Small intestine (tissue), 7 donors: Measurements from ENCODE around the gene MYL9. TPM values are rescaled to one million over a fixed set of nuclear protein-coding genes. Genes with fewer than 3 reads are reported as not detected.

Experiments used
- DNase-seq, 2 donors: peaks; one replicate each; pipeline versions ENCODE4 v3.0.0 to v3.0.0-alpha.2; 2013
- FAIRE-seq: peaks from 2 replicates; lab custom pipeline; 2012; peaks lifted over from hg19 to GRCh38; lab: Jason Lieb, UNC
- H3K27ac ChIP-seq, 3 donors: one replicate each; pipeline ENCODE4 v1.5.1; 2013; ENCODE audit warnings: low read length in 2 of 3, mild to moderate bottlenecking in 2 of 3, control low read depth in 1 of 3, inconsistent platforms in 1 of 3, low read depth in 1 of 3, moderate library complexity in 1 of 3
- H3K27me3 ChIP-seq, 3 donors: one replicate each; pipeline ENCODE4 v1.6.1; 2013; ENCODE audit warnings: low read length in 3 of 3, inconsistent platforms in 1 of 3; ENCODE audit not compliant: control insufficient read depth in 3 of 3, insufficient read depth in 3 of 3
- H3K36me3 ChIP-seq, 3 donors: one replicate each; pipeline ENCODE4 v1.6.1; 2013; ENCODE audit warnings: low read length in 3 of 3, inconsistent platforms in 1 of 3, low read depth in 1 of 3, mild to moderate bottlenecking in 1 of 3, moderate library complexity in 1 of 3; ENCODE audit not compliant: control insufficient read depth in 3 of 3, insufficient read depth in 2 of 3
- H3K4me1 ChIP-seq, 3 donors: one replicate each; pipeline ENCODE4 v1.6.1; 2013; ENCODE audit warnings: low read length in 2 of 3, inconsistent platforms in 1 of 3, low read depth in 1 of 3, mild to moderate bottlenecking in 1 of 3, moderate library complexity in 1 of 3; ENCODE audit not compliant: control insufficient read depth in 3 of 3, insufficient read depth in 2 of 3
- H3K4me3 ChIP-seq, 3 donors: one replicate each; pipeline ENCODE4 v1.5.1; 2013; ENCODE audit warnings: low read length in 3 of 3, control low read depth in 1 of 3, inconsistent platforms in 1 of 3, low read depth in 1 of 3, mild to moderate bottlenecking in 1 of 3, moderate library complexity in 1 of 3
- H3K9me3 ChIP-seq, 2 donors: one replicate each; pipeline ENCODE4 v1.6.1; 2013; ENCODE audit warnings: low read depth in 1 of 2, low read length in 1 of 2; ENCODE audit not compliant: control insufficient read depth in 2 of 2, insufficient read depth in 1 of 2
- WGBS, 3 donors: extraction: QIAGEN DNeasy Blood & Tissue Kit; methylation state at CpG; one replicate each; pipeline ENCODE4 v1.1.7; 2013; 5-methylcytosine and 5-hydroxymethylcytosine counted together
- polyA plus RNA-seq, 4 donors: library from polyadenylated mRNA; stranded (reverse) in 3 of 4; unstranded in 1 of 4; fragments of 200-250 nt in 3 of 4; fragments of 120-200 nt in 1 of 4; gene quantifications; one replicate each; pipeline versions ENCODE4 v1.2.1 to v1.2.3, GENCODE V29; 2013
- donor health status: healthy with polysubstance abuse.
- donor health status: control.
- donor health status: control.
- donor health status: Bipolar disorder and iron deficiency.
- donor health status: healthy.

MYL9 gene
- polyA plus RNA-seq, 4 donors, result 7.4 to 279 (median 62.9) TPM

DNA sequence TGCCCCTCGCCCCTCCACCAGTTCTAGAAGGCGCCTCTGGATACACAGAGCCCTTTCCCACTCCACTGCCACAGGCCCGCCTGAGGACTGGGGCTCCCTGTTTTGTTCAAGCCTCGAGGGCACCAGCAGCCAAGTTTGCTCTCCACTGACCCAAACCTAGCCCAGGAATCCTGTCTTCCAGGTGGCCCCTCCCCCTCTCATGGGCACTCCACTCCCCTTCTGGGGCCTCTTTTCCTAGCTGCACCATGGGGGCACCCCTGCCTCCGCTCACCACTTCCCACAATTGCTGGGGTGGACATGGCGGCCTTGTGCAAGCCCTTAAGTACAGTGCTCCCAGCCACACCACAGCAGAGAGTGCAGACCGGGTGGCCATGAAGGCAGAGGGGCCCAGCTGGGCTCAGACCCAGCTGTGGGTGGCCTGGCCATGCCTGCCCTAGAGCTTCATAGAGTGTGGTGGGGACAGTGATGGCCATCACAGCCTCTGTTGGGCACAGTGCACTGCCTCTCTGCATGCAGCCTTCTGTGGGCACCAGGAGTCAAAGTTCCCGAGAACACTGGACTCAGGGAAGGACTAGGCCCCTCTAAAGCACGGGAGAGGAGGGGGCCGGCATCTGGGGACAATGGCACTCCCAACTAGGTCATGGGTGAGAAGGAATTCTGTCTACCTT, 1.3 kb downstream of the MYL9 start:
- Histone ChIP-seq H3K4me3 (peak overlapping the region in 2 of 3 donors; percentile 8 to 83), H3K27me3 (peaks cover 0 to 4% (median 0%) of the 10 kb centered on the region in 3 donors), H3K36me3 (peaks cover 0 to 49% (median 0%) of the 10 kb centered on the region in 3 donors), H3K27ac (peak overlapping the region in 2 of 3 donors; percentile 50 to 98), H3K4me1 (peaks cover 0 to 33% (median 3%) of the 10 kb centered on the region in 3 donors), H3K9me3 (no peaks in the 10 kb centered on the region)
- 79 to 80% (median 80%) methylated on average over 10 of the region's 10 CpGs for WGBS, 3 donors
- DNase-seq (no peak), FAIRE-seq (no peak)

DNA sequence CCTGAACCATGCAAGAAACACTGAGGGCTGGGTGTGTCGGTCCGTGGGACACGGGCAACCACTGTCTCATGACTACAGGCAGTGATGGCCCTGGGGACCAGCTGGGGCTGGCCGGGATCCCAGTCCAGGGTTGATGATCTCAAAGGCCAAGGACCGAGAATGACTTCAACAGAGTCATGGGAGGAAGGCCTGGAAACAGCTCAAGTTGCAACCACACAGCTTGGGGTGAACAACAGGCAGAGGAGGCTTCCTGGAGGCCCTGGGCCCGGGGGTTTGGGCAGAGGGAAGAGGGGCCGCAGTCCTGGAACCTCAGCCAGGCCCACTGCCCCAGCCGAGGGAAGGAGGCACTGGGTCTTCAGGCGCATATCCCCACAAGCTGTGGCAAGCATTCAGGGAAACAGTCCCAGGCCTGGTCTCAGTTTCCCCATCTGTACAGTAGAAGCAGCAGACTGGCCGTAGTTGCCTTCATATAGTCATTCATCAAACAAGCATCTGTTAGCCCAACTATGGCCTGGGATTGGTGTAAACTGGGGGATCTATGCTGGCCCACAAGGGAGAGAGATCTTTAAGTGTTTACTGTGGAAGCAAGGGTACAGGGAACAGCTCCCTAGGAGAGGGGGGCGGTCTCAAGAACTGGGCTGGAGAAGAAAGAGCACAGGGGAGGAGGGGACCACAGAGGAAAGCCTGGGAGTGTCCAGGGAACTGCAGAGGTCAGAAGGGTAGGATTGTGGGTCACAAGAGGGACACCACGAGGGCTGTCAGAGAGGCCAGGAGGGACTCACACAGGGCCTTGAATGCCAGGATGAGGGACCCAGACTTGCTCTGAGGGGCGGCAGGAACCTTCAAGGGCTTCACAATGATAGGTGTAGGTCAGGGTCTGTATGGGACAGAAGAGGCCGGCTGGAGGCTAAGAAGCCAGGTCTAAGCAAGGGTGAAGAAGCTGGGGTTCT, 2.1 kb downstream of the MYL9 start:
- Histone ChIP-seq H3K27ac (peak overlapping the region in 2 of 3 donors; percentile 22 to 98), H3K9me3 (no peaks in the 10 kb centered on the region), H3K4me1 (peaks cover 0 to 33% (median 3%) of the 10 kb centered on the region in 3 donors), H3K27me3 (peaks cover 0 to 4% (median 0%) of the 10 kb centered on the region in 3 donors), H3K36me3 (peaks cover 0 to 57% (median 0%) of the 10 kb centered on the region in 3 donors), H3K4me3 (peak overlapping the region in 1 of 3 donors; percentile 83)
- no peak for FAIRE-seq
- 56 to 67% (median 58%) methylated on average over 14 of the region's 14 CpGs for WGBS, 3 donors
- DNase-seq, result peak; percentile 78 to 87

DNA sequence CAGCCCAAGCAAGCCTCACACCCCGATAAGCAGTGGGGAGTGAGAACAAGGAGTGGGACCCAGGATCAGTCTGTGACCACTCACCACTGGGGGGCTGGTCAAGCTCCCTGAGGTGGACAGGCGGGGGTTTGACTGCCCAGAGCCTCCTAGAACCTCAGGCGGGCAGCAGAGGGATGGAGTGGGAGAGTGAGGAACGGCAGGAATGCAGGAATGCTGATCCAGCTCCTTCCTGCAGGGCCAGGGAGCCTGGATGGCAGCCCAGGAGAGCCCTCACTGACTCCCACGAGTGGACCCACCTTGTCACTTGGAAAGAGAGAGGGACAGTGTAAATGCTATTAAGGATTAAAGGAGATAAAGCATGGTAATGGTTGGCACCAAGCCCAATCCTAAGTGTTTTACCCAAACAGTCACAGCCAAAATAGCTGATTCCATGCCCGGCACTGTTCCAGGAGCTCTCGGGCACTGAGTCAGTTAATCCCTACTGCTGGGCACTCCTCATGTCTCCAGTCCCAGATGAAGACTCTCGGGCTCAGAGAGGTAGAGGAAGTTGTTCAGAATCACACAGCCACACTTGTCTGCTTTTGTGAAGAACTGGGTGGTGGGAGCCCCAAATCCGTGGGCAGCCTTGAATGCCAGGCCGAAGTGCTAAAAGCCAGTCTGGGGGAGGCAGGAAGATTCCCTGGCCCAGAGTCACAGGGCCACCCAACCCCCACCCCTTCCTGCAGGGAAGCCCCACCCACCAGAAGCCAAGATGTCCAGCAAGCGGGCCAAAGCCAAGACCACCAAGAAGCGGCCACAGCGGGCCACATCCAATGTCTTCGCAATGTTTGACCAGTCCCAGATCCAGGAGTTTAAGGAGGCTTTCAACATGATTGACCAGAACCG, 3.1 kb downstream of the MYL9 start:
- H3K4me3 ChIP-seq, result peak overlapping the region in 1 of 3 donors; percentile 83
- peaks cover 0 to 4% (median 0%) of the 10 kb centered on the region in 3 donors for H3K27me3 ChIP-seq
- 74 to 85% (median 81%) methylated on average over 15 of the region's 15 CpGs for whole genome bisulfite sequencing, 3 donors
- H3K4me1 ChIP-seq, result peaks cover 0 to 33% (median 3%) of the 10 kb centered on the region in 3 donors
- H3K27ac ChIP-seq, result peak overlapping the region in 2 of 3 donors; percentile 13 to 98
- peaks cover 0 to 65% (median 0%) of the 10 kb centered on the region in 3 donors for H3K36me3 ChIP-seq
- FAIRE-seq, result no peak
- no peaks in the 10 kb centered on the region for H3K9me3 ChIP-seq
- no peak for DNase-seq

DNA sequence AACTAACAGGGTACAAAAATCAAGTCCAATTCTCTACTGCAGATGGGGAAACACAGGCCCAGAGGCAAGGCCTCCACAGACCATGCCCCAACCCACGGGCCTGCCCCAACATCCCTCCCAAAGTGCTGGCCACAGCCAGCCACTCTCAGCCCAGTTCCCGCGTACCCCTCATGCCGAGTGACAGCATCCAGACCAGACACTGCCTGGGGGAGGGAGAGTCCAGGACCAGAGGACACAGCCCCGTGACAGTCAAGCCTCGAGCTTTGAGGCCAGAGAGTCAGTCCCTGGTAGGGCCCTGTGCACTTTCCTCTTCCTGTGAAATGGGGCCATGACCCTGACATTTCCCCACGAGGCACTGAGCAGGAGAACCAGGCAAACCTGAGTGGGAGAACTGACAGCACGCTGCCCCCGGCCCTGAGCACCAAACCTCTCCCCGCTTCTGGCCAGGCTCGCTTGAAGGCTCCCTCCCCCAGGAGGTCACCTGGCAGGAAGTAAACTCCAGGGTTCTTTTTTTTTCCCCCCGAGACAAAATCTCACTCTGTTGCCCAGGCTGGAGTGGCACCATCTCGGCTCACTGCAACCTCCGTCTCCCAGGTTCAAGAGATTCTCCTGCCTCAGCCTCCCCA, 4.9 kb downstream of the MYL9 start:
- Histone ChIP-seq H3K27ac (no peak overlapping the region), H3K4me3 (no peak overlapping the region), H3K4me1 (peaks cover 0 to 24% (median 3%) of the 10 kb centered on the region in 3 donors), H3K9me3 (no peaks in the 10 kb centered on the region), H3K27me3 (no peaks in the 10 kb centered on the region), H3K36me3 (peaks cover 0 to 73% (median 0%) of the 10 kb centered on the region in 3 donors)
- no peak for DNase-seq
- WGBS, 3 donors, result 77 to 84% (median 82%) methylated on average over 14 of the region's 14 CpGs
- no peak for FAIRE-seq

DNA sequence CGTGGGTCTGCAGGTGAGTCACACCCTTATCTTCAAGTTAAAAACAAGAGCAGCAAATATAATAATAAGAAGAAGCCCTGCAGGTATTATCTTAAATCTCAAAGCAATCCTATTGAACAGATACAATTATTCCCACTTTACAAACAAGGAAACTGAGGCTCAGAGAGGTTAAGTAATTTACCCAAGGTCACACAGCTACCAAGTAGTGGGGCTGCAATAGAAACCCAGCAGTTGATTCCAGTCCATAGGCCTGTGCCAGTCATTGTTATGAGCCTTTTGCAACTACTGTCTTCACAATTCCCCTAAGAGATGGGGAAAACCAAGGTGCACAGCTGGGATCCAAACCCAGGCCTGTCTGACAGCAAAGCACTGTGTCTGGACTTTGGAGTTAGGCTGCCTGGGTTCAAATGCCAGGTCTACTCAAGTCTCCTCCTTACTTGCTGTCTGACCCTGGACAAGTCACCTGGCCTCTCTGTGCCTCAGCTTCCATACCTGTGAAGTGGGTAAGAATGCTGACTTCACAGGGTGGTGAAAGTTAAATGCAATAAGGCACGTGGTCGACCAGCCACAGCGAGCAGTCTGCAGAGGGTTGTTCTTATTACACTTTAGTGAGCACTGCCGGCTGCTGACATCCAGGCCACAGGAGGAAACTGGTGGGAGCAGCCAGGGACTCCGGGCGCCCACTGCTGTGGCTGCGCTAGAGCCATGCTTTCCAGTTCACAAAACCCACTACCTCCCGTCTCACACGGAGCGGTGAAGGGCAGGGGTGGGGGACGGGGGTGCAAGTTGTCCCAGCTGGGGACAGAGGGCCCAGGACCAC, 6.1 kb downstream of the MYL9 start:
- Histone ChIP-seq H3K36me3 (peaks cover 0 to 71% (median 0%) of the 10 kb centered on the region in 3 donors), H3K27me3 (no peaks in the 10 kb centered on the region), H3K4me3 (no peak overlapping the region), H3K9me3 (no peaks in the 10 kb centered on the region), H3K4me1 (peaks cover 0 to 20% (median 3%) of the 10 kb centered on the region in 3 donors), H3K27ac (no peak overlapping the region)
- no peak for DNase-seq
- FAIRE-seq, result no peak
- WGBS, 3 donors, result 80 to 89% (median 82%) methylated on average over 12 of the region's 12 CpGs

DNA sequence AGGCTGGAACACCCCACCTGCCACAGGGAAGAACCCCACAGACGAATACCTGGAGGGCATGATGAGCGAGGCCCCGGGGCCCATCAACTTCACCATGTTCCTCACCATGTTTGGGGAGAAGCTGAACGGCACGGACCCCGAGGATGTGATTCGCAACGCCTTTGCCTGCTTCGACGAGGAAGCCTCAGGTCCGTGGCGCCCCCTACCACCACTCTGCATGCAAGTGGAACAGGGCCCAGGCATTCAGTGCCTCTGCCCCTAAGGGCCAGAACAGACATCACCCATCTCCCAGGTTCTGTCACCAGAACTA, 6.6 kb downstream of the MYL9 start:
- Histone ChIP-seq H3K9me3 (no peaks in the 10 kb centered on the region), H3K4me3 (no peak overlapping the region), H3K27ac (no peak overlapping the region), H3K4me1 (peaks cover 0 to 15% (median 0%) of the 10 kb centered on the region in 3 donors), H3K36me3 (peaks cover 0 to 65% (median 0%) of the 10 kb centered on the region in 3 donors), H3K27me3 (no peaks in the 10 kb centered on the region)
- FAIRE-seq (no peak), DNase-seq (no peak)
- 72 to 87% (median 83%) methylated on average over 10 to 12 of the region's 12 CpGs for WGBS, 3 donors
